A673 (cell line): Measurements from ENCODE around the gene S100A7A. TPM values are rescaled to one million over a fixed set of nuclear protein-coding genes. Genes with fewer than 3 reads are reported as not detected.

Source experiments
- BruUV-seq: library from RNA; stranded (reverse); fragments of 400-500 nt; replicated peaks from 2 replicates; lab custom pipeline; 2021; lab: Mats Ljungman, UMichigan
- CTCF ChIA-PET: fragments of 300-600 bp; sonication (Branson Sonifier 250); formaldehyde crosslinking; loops from one replicate; lab custom pipeline; 2022; ENCODE audit warnings: antibody characterized with exemption; lab: Charles Lee
- POLR2A ChIA-PET: fragments of 300-600 bp; sonication (Branson Sonifier 250); formaldehyde crosslinking; loops from one replicate; lab custom pipeline; 2022; ENCODE audit warnings: antibody characterized with exemption; ENCODE audit not compliant: low non-redundant PET; lab: Charles Lee
- DNase-seq: peaks from one replicate; pipeline ENCODE4 v3.0.0-alpha.2; 2015; ENCODE audit warnings: low spot score
- H3K27ac ChIP-seq: fragments of 200-600 bp; sonication (generic); 2 replicates; pipeline ENCODE4 v1.5.1; 2016; ENCODE audit warnings: mixed run types, low read depth, mild to moderate bottlenecking, mixed read lengths, antibody characterized with exemption, low read length; ENCODE audit not compliant: poor library complexity, severe bottlenecking
- H3K27me3 ChIP-seq: fragments of 200-600 bp; sonication (generic); replicated peaks from 2 replicates; pipeline ENCODE4 v1.6.1; 2017; ENCODE audit warnings: mixed run types, low read depth, mild to moderate bottlenecking, mixed read lengths, antibody characterized with exemption, low read length; ENCODE audit not compliant: insufficient read depth, poor library complexity
- H3K36me3 ChIP-seq: fragments of 200-600 bp; sonication (generic); 2 replicates; pipeline ENCODE4 v1.6.1; 2016; ENCODE audit warnings: mixed run types, mild to moderate bottlenecking, mixed read lengths, antibody characterized with exemption, low read length; ENCODE audit not compliant: insufficient read depth, poor library complexity, severe bottlenecking
- H3K4me1 ChIP-seq: fragments of 200-600 bp; sonication (generic); 2 replicates; pipeline ENCODE4 v1.6.1; 2017; ENCODE audit warnings: mixed run types, mild to moderate bottlenecking, mixed read lengths, antibody characterized with exemption, low read length; ENCODE audit not compliant: insufficient read depth, poor library complexity, severe bottlenecking
- H3K4me3 ChIP-seq: fragments of 200-600 bp; sonication (generic); 2 replicates; pipeline ENCODE4 v1.5.1; 2016; ENCODE audit warnings: low read depth, mixed run types, mild to moderate bottlenecking, mixed read lengths, low read length; ENCODE audit not compliant: poor library complexity, severe bottlenecking
- H3K9me3 ChIP-seq: fragments of 200-600 bp; sonication (generic); 2 replicates; pipeline ENCODE4 v1.6.1; 2016; ENCODE audit warnings: mixed run types, low read depth, mild to moderate bottlenecking, mixed read lengths, antibody characterized with exemption, low read length; ENCODE audit not compliant: poor library complexity, severe bottlenecking
- CTCF ChIP-seq: fragments of 300-800, 200-600 bp; sonication (generic); conservative IDR thresholded peaks from 2 replicates; pipeline ENCODE4 v1.5.1; 2017; ENCODE audit warnings: low read depth, mild to moderate bottlenecking, antibody characterized with exemption, low read length, moderate library complexity, mixed read lengths
- EZH2 ChIP-seq: fragments of 200-600 bp; sonication (generic); IDR thresholded peaks from 2 replicates; pipeline ENCODE4 v1.6.1; 2017; ENCODE audit warnings: borderline replicate concordance, low read depth, mild to moderate bottlenecking, mixed read lengths, antibody characterized with exemption, low read length; ENCODE audit not compliant: poor library complexity, severe bottlenecking
- intact Hi-C: fragments of 100-400 bp; cut with micrococcal nuclease; formaldehyde crosslinking; loops from one replicate; pipeline ENCODE4 v1.10.0; 2022; ENCODE audit not compliant: unreplicated experiment
- total RNA-seq: library from RNA; stranded (reverse); gene quantifications from 2 replicates; pipeline ENCODE4 v1.2.3, GENCODE V29; 2021

The S100A7A gene
- total RNA-seq, 1 experiment from 2014 or later, result not detected

- Histone ChIP-seq H3K4me1 (no peaks in the 10 kb centered on the region), H3K27ac (no peak overlapping the region), H3K27me3 (peaks cover 55% of the 10 kb centered on the region), H3K36me3 (no peaks in the 10 kb centered on the region), H3K4me3 (no peak overlapping the region), H3K9me3 (no peaks in the 10 kb centered on the region)
- ChIA-PET CTCF (no interaction called here), POLR2A (no interaction called here)
- no peak for DNase-seq
- TF ChIP-seq EZH2 (no peak), CTCF (no peak)
- intact Hi-C loops, result no loop called here
- no TSS peak for BruUV-seq
Observed at GRCh38 chr1:153434746-153435455, 18.6 kb downstream of the S100A7A start.

GRCh38 chr1:153437236-153437635, 20.9 kb downstream of the S100A7A start:
- Histone ChIP-seq H3K4me3 (no peak overlapping the region), H3K27me3 (peaks cover 54% of the 10 kb centered on the region), H3K36me3 (no peaks in the 10 kb centered on the region), H3K27ac (no peak overlapping the region), H3K4me1 (no peaks in the 10 kb centered on the region), H3K9me3 (no peaks in the 10 kb centered on the region)
- POLR2A ChIA-PET, result no interaction called here
- no peak for DNase-seq
- intact Hi-C loops, result no loop called here
- TF ChIP-seq EZH2, result no peak
- BruUV-seq, result no TSS peak
- CTCF ChIA-PET, result no interaction called here

- Histone ChIP-seq H3K36me3 (no peaks in the 10 kb centered on the region), H3K27me3 (peaks cover 47% of the 10 kb centered on the region), H3K4me1 (no peaks in the 10 kb centered on the region), H3K27ac (no peak overlapping the region), H3K4me3 (no peak overlapping the region), H3K9me3 (no peaks in the 10 kb centered on the region)
- no peak for DNase-seq
- BruUV-seq, result no TSS peak
- POLR2A ChIA-PET, result no interaction called here
- no peak for TF ChIP-seq EZH2
- intact Hi-C loops, result no loop called here
- CTCF ChIA-PET, result no interaction called here
Observed at GRCh38 chr1:153438599-153438998, 22.3 kb downstream of the S100A7A start.

GRCh38 chr1:153439273-153439672, 23.0 kb downstream of the S100A7A start:
- POLR2A ChIA-PET, result no interaction called here
- TF ChIP-seq EZH2 (no peak), CTCF (no peak)
- H3K27me3 ChIP-seq, result peaks cover 46% of the 10 kb centered on the region
- H3K4me3 ChIP-seq, result no peak overlapping the region
- no peak for DNase-seq
- BruUV-seq, result no TSS peak
- H3K9me3 ChIP-seq, result no peaks in the 10 kb centered on the region
- H3K36me3 ChIP-seq, result no peaks in the 10 kb centered on the region
- H3K27ac ChIP-seq, result no peak overlapping the region
- intact Hi-C loops, result no loop called here
- no peaks in the 10 kb centered on the region for H3K4me1 ChIP-seq
- CTCF ChIA-PET, result no interaction called here
